ENCODE results near the gene DCC. TPM values are rescaled to one million over a fixed set of nuclear protein-coding genes. Genes with fewer than 3 reads are reported as not detected.

The DCC gene
- total and polyA plus RNA-seq, 2 experiments from 2014 or later: 0.53 to 0.73 TPM

DNA sequence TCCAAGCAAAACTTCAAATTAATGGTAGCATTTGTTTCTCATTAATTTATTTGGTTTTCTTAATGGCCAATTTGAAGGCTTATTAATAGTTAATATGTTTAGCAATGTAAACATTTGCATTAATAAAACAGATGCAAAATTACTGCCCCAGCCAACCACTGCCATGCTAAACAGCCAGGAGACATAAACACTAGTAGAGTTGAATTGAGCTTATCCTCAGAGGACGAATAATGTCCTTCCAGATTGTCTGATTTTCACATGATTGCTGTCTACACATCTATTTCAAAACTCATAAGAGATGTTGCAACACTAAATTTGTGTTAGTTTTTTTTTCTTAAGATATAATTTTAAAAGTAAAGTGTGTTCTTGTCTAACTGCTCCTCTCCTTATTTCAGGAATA is 128.5 kb downstream of the DCC start (continued):
- TF ChIP-seq, protein P1, sequence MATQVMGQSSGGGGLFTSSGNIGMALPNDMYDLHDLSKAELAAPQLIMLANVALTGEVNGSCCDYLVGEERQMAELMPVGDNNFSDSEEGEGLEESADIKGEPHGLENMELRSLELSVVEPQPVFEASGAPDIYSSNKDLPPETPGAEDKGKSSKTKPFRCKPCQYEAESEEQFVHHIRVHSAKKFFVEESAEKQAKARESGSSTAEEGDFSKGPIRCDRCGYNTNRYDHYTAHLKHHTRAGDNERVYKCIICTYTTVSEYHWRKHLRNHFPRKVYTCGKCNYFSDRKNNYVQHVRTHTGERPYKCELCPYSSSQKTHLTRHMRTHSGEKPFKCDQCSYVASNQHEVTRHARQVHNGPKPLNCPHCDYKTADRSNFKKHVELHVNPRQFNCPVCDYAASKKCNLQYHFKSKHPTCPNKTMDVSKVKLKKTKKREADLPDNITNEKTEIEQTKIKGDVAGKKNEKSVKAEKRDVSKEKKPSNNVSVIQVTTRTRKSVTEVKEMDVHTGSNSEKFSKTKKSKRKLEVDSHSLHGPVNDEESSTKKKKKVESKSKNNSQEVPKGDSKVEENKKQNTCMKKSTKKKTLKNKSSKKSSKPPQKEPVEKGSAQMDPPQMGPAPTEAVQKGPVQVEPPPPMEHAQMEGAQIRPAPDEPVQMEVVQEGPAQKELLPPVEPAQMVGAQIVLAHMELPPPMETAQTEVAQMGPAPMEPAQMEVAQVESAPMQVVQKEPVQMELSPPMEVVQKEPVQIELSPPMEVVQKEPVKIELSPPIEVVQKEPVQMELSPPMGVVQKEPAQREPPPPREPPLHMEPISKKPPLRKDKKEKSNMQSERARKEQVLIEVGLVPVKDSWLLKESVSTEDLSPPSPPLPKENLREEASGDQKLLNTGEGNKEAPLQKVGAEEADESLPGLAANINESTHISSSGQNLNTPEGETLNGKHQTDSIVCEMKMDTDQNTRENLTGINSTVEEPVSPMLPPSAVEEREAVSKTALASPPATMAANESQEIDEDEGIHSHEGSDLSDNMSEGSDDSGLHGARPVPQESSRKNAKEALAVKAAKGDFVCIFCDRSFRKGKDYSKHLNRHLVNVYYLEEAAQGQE (IDR thresholded peaks at IDR 0.05; ENCODE audit: unreplicated experiment): no peak
- TF ChIP-seq JUNB (IDR thresholded peaks at IDR 0.05; ENCODE audit: unreplicated experiment) (no peak), EZH2phosphoT487 (IDR thresholded peaks at IDR 0.05; ENCODE audit: unreplicated experiment) (no peak), POLR2AphosphoS5 (IDR thresholded peaks at IDR 0.05; ENCODE audit: low read depth) (no peak)

DNA sequence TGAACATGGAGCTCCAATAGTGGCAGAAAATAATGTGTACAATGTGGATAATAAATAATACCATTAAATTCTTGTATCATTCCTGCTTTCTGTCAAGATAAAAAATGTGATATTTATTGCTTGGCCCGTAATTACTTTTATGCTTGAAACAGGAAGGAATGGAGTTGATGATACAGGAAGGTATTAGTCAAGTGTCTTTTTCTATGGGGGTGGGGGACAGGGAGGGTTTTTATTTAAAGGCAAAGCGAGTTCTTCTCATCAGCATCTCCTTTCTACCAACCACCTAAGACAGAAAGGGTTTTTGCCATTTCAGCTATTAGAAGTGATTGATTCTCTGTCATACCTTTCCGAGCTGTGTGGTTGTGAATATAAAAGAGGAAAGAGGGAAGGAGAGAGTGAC is 135.3 kb downstream of the DCC start:
- no peaks in the 10 kb centered on the region for H3K4me1 ChIP-seq (ENCODE audit: insufficient read depth)
- no peaks in the 10 kb centered on the region for H3K79me2 ChIP-seq (replicated peaks; ENCODE audit: insufficient read depth)
- no peak overlapping the region for H3K27ac ChIP-seq (ENCODE audit: low read depth)
- Mint-ChIP-seq H3K9me3 (0 out of 3 replicates have a peak, but pooled peaks cover 4% of the 10 kb centered on the region), H3K27me3 (ENCODE audit: insufficient read depth, low read depth, poor library complexity) (no peaks in the 10 kb centered on the region), H3K27ac (no peak overlapping the region), H3K36me3 (ENCODE audit: low read depth) (no peaks in the 10 kb centered on the region; the same call in 2 of the 3 replicates), H3K4me3 (no peak overlapping the region), H3K4me1 (no peaks in the 10 kb centered on the region)
- no peaks in the 10 kb centered on the region for H3K9me2 ChIP-seq (ENCODE audit: insufficient read depth)
- H3K27me3 ChIP-seq (ENCODE audit: insufficient read depth): no peaks in the 10 kb centered on the region
- DNase-seq (ENCODE audit: low spot score) (no peak), ATAC-seq (no peak)
- H3K36me3 ChIP-seq (ENCODE audit: insufficient read depth): no peaks in the 10 kb centered on the region
- no peak overlapping the region for H3K4me3 ChIP-seq
- no peak overlapping the region for H3K4me2 ChIP-seq
- TF ChIP-seq, protein P2, sequence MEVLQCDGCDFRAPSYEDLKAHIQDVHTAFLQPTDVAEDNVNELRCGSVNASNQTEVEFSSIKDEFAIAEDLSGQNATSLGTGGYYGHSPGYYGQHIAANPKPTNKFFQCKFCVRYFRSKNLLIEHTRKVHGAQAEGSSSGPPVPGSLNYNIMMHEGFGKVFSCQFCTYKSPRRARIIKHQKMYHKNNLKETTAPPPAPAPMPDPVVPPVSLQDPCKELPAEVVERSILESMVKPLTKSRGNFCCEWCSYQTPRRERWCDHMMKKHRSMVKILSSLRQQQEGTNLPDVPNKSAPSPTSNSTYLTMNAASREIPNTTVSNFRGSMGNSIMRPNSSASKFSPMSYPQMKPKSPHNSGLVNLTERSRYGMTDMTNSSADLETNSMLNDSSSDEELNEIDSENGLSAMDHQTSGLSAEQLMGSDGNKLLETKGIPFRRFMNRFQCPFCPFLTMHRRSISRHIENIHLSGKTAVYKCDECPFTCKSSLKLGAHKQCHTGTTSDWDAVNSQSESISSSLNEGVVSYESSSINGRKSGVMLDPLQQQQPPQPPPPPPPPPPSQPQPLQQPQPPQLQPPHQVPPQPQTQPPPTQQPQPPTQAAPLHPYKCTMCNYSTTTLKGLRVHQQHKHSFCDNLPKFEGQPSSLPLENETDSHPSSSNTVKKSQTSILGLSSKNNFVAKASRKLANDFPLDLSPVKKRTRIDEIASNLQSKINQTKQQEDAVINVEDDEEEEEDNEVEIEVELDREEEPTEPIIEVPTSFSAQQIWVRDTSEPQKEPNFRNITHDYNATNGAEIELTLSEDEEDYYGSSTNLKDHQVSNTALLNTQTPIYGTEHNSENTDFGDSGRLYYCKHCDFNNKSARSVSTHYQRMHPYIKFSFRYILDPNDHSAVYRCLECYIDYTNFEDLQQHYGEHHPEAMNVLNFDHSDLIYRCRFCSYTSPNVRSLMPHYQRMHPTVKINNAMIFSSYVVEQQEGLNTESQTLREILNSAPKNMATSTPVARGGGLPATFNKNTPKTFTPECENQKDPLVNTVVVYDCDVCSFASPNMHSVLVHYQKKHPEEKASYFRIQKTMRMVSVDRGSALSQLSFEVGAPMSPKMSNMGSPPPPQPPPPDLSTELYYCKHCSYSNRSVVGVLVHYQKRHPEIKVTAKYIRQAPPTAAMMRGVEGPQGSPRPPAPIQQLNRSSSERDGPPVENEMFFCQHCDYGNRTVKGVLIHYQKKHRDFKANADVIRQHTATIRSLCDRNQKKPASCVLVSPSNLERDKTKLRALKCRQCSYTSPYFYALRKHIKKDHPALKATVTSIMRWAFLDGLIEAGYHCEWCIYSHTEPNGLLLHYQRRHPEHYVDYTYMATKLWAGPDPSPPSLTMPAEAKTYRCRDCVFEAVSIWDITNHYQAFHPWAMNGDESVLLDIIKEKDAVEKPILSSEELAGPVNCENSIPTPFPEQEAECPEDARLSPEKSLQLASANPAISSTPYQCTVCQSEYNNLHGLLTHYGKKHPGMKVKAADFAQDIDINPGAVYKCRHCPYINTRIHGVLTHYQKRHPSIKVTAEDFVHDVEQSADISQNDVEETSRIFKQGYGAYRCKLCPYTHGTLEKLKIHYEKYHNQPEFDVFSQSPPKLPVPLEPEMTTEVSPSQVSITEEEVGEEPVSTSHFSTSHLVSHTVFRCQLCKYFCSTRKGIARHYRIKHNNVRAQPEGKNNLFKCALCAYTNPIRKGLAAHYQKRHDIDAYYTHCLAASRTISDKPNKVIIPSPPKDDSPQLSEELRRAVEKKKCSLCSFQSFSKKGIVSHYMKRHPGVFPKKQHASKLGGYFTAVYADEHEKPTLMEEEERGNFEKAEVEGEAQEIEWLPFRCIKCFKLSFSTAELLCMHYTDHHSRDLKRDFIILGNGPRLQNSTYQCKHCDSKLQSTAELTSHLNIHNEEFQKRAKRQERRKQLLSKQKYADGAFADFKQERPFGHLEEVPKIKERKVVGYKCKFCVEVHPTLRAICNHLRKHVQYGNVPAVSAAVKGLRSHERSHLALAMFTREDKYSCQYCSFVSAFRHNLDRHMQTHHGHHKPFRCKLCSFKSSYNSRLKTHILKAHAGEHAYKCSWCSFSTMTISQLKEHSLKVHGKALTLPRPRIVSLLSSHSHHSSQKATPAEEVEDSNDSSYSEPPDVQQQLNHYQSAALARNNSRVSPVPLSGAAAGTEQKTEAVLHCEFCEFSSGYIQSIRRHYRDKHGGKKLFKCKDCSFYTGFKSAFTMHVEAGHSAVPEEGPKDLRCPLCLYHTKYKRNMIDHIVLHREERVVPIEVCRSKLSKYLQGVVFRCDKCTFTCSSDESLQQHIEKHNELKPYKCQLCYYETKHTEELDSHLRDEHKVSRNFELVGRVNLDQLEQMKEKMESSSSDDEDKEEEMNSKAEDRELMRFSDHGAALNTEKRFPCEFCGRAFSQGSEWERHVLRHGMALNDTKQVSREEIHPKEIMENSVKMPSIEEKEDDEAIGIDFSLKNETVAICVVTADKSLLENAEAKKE (CRISPR knock-in tag; IDR thresholded peaks at IDR 0.05): no peak
- TF ChIP-seq POLR2AphosphoS5 (IDR thresholded peaks at IDR 0.05; ENCODE audit: low read depth): no peak
- TF ChIP-seq, protein P1 (IDR thresholded peaks at IDR 0.05; ENCODE audit: unreplicated experiment): no peak
- TF ChIP-seq JUNB (IDR thresholded peaks at IDR 0.05; ENCODE audit: unreplicated experiment): no peak
- TF ChIP-seq, protein P3, sequence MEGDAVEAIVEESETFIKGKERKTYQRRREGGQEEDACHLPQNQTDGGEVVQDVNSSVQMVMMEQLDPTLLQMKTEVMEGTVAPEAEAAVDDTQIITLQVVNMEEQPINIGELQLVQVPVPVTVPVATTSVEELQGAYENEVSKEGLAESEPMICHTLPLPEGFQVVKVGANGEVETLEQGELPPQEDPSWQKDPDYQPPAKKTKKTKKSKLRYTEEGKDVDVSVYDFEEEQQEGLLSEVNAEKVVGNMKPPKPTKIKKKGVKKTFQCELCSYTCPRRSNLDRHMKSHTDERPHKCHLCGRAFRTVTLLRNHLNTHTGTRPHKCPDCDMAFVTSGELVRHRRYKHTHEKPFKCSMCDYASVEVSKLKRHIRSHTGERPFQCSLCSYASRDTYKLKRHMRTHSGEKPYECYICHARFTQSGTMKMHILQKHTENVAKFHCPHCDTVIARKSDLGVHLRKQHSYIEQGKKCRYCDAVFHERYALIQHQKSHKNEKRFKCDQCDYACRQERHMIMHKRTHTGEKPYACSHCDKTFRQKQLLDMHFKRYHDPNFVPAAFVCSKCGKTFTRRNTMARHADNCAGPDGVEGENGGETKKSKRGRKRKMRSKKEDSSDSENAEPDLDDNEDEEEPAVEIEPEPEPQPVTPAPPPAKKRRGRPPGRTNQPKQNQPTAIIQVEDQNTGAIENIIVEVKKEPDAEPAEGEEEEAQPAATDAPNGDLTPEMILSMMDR (conservative IDR thresholded peaks at IDR 0.05; ENCODE audit: low read depth in 2 of 2): no peak
- TF ChIP-seq, protein P4, sequence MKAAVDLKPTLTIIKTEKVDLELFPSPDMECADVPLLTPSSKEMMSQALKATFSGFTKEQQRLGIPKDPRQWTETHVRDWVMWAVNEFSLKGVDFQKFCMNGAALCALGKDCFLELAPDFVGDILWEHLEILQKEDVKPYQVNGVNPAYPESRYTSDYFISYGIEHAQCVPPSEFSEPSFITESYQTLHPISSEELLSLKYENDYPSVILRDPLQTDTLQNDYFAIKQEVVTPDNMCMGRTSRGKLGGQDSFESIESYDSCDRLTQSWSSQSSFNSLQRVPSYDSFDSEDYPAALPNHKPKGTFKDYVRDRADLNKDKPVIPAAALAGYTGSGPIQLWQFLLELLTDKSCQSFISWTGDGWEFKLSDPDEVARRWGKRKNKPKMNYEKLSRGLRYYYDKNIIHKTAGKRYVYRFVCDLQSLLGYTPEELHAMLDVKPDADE (IDR thresholded peaks at IDR 0.05): no peak
- no peak for TF ChIP-seq EZH2phosphoT487 (IDR thresholded peaks at IDR 0.05; ENCODE audit: unreplicated experiment)
- no peak for TF ChIP-seq NANOG (IDR thresholded peaks at IDR 0.05; ENCODE audit: borderline replicate concordance)
- no peaks in the 10 kb centered on the region for H4K20me1 ChIP-seq (replicated peaks; ENCODE audit: insufficient read depth)
- H3F3A ChIP-seq (replicated peaks; ENCODE audit: low read depth): no peaks in the 10 kb centered on the region
- no peak overlapping the region for H2AFZ ChIP-seq

All from GM23338 (cell line).